Thoracic aorta (tissue), 2 donors: ENCODE measurements around the gene AGPAT3. TPM values are rescaled to one million over a fixed set of nuclear protein-coding genes. Genes with fewer than 3 reads are reported as not detected.
"Not testable (repeated sequence)": the region's sequence is repeated elsewhere in the genome, so short reads cannot be mapped to it uniquely, and the experiment has no call there.

ENCODE experiments used
- ATAC-seq: fragments of 150-250 bp; one replicate; pipeline ENCODE4 v1.8.0; 2017; ENCODE audit warnings: low read depth; ENCODE audit not compliant: insufficient number of reproducible peaks, low FRiP score
- DNase-seq: peaks from one replicate; pipeline ENCODE4 v3.0.0-alpha.2; 2020; ENCODE audit warnings: low spot score
- H3K27ac ChIP-seq, 2 donors: fragments of 200-600 bp; sonication (generic); 1 replicate in 1 of 2; 2 replicates in 1 of 2; pipeline ENCODE4 v1.5.1; 2016; ENCODE audit warnings: mild to moderate bottlenecking in 2 of 2, moderate library complexity in 2 of 2
- H3K27me3 ChIP-seq: fragments of 200-600 bp; sonication (generic); replicated peaks from 2 replicates; pipeline ENCODE4 v1.6.0; 2016; ENCODE audit warnings: mild to moderate bottlenecking; ENCODE audit not compliant: insufficient read depth
- H3K36me3 ChIP-seq: fragments of 200-600 bp; sonication (generic); one replicate; pipeline ENCODE4 v1.5.1; 2016
- H3K4me1 ChIP-seq, 2 donors: fragments of 200-600 bp; sonication (generic); 1 replicate in 1 of 2; 2 replicates in 1 of 2; pipeline versions ENCODE4 v1.5.1 to v1.6.0; 2016; ENCODE audit warnings: low read depth in 2 of 2, mild to moderate bottlenecking in 1 of 2; ENCODE audit not compliant: control insufficient read depth in 1 of 2
- H3K4me3 ChIP-seq: fragments of 200-600 bp; sonication (generic); 2 replicates; pipeline ENCODE4 v1.5.1; 2016; ENCODE audit warnings: mild to moderate bottlenecking
- H3K9me3 ChIP-seq: fragments of 200-600 bp; sonication (generic); 2 replicates; pipeline ENCODE4 v1.5.1; 2016
- CTCF ChIP-seq: fragments of 200-600 bp; sonication (generic); IDR thresholded peaks from one replicate; pipeline ENCODE4 v1.5.1; 2019; ENCODE audit warnings: antibody characterized with exemption
- total RNA-seq, 2 donors: library from RNA; depleted of rRNA; stranded (reverse); fragments of >200 nt; gene quantifications; one replicate each; pipeline versions ENCODE4 v1.1.0 to v1.2.3, GENCODE V29; 2016

AGPAT3 gene
- total RNA-seq, 2 donors from 2014 or later = 32.8 to 37.9 TPM

DNA sequence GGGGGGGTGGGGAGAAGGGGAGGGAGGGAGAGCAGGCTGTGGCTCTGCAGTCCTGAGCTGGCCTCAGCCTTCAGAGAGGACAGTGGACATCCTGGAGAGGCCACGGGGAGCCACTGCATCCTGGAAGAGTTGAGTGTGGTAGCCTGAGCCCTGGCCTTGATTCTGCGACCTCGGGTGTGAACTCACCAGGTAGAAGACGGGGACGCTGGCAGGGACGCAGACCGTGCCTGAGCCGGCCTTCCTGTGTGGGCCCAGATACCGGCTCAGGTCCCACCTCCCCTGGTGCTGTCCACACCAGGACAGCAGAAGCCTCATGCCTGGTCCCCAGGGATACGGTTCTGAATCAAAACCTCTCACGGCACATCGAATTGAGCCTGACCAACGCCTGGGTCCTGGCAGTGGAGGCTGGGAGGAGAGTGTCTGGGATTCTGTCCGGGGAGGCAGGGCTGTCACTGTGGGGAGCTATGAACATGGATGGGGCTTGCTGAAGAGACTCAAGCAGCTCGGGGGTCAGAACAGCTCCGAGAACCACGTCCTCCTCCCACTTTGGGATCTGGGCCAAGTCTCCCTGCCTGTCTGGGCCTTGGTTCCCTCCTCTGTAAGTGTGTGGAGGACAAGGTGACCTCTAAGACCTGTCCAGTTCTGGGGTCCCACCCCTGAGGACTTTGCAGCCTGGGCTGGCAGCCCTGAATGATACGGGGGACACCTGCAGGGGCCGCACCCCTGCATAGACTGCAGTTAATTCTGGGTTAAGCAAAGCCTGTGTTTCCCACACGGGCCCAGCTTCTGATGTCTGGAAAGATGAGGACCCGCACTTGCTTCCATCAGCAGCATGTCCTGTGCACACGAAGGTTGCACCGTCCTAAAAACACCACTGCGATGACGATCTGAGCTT, 45.3 kb upstream of the AGPAT3 start:
- Histone ChIP-seq H3K4me1 (no peaks in the 10 kb centered on the region), H3K36me3 (no peaks in the 10 kb centered on the region), H3K9me3 (no peaks in the 10 kb centered on the region), H3K27me3 (no peaks in the 10 kb centered on the region), H3K4me3 (no peak overlapping the region), H3K27ac (no peak overlapping the region)
- DNase-seq (no peak), ATAC-seq (no peak)
- TF ChIP-seq CTCF = no peak

GRCh38 chr21:43820466-43820865, 44.6 kb upstream of the AGPAT3 start:
- Histone ChIP-seq H3K4me3 (no peak overlapping the region), H3K9me3 (no peaks in the 10 kb centered on the region), H3K36me3 (no peaks in the 10 kb centered on the region), H3K4me1 (no peaks in the 10 kb centered on the region), H3K27ac (no peak overlapping the region), H3K27me3 (no peaks in the 10 kb centered on the region)
- ATAC-seq (no peak), DNase-seq (no peak)
- no peak for TF ChIP-seq CTCF

DNA sequence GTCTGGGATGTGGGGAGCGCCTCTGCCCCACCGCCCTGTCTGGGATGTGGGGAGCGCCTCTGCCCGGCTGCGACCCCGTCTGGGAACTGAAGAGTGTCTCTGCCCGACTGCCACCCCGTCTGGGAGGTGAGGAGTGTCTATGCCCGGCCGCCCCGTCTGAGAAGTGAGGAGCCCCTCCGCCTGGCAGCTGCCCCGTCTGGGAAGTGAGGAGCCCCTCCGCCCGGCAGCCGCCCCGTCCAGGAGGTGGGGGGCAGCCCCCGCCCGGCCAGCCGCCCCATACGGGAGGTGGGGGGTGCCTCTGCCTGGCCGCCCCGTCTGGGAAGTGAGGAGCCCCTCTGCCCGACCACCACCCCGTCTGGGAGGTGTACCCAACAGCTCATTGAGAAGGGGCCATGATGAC, 42.9 kb upstream of the AGPAT3 start:
- DNase-seq, H3K27ac ChIP-seq, H3K27me3 ChIP-seq, H3K9me3 ChIP-seq, H3K4me3 ChIP-seq, ATAC-seq, H3K36me3 ChIP-seq, H3K4me1 ChIP-seq: not testable (repeated sequence)

- H3K27ac ChIP-seq, H3K9me3 ChIP-seq, H3K36me3 ChIP-seq, DNase-seq, ATAC-seq, H3K4me1 ChIP-seq, H3K27me3 ChIP-seq, H3K4me3 ChIP-seq: not testable (repeated sequence)
Measured at GRCh38 chr21:43822741-43823140, 42.3 kb upstream of the AGPAT3 start.

DNA sequence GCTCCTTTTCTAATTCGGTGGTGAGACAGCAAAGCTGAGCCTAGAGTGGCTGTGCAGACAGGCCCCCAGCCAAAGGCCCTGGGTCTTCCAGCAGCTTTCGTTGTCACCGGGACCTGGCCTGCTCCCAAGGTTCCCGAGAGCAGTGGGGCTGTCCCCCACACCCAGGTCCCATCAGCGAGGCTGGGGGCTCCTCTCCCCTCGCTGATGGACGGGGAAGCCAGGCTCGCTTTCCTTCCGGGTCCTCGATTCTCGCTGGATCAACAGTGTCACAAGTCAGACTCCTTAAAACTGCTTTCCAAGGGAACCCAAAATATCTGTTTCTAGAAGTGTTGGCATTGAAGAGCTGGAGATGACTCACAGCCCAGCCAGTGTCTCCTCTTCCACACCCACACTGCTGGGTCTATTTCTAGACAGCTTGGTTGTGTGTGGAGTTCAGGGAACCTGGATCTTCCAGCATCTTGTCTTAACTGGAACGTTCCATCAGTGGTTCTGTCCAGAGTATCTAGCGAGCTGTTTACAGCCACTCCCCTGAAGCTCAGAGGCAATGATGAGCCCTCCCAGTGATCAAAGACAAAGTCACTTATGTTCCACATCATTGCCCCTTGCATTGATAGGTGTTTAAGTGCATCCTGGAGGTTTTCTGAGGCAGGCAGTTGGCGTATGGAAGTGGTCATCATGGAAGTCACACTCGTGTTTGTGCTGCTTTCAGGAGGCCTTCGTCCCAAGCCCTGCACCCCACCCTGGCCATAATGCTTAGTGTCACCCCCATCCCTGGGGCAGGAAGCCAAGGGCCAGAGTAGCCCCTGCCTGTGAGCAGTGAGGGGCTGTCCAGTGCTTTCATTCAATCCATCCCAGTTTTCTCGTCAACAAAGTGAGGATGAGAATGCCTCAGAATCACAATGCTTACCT, 40.4 kb upstream of the AGPAT3 start:
- Histone ChIP-seq H3K9me3 (no peaks in the 10 kb centered on the region), H3K4me3 (no peak overlapping the region), H3K27me3 (no peaks in the 10 kb centered on the region), H3K36me3 (no peaks in the 10 kb centered on the region), H3K4me1 (no peaks in the 10 kb centered on the region), H3K27ac (no peak overlapping the region)
- DNase-seq = no peak
- TF ChIP-seq CTCF = no peak
- no peak for ATAC-seq
